ENCODE results near the gene SORD.

DNA sequence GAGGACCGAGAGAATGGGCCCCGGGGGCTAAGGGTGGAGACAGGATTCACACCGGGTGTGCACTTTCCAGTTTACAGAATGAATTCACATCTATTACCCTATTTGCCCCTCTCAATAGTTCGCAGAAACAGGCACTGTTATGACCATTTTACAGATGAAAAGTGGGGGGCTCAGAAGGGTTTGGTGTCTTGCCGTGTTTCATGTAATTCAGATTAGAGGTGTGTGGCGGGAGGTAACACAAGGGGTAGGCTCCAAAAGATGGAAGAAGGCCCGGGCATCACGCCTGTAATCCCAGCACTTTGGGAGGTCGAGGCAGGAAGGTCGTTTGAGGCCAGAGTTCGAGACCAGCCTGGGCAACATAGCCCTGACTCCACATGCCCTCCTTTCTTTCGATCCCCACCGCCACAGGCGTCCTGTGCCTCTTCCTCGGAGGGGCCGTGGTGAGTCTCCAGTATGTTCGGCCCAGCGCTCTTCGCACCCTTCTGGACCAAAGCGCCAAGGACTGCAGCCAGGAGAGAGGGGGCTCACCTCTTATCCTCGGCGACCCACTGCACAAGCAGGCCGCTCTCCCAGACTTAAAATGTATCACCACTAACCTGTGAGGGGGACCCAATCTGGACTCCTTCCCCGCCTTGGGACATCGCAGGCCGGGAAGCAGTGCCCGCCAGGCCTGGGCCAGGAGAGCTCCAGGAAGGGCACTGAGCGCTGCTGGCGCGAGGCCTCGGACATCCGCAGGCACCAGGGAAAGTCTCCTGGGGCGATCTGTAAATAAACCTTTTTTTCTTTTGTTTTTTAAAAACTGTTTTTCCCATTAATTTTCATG lies 94.5 kb downstream of the SORD start:
- no peak for TF ChIP-seq YY1 (IDR thresholded peaks at IDR 0.05; ENCODE audit: insufficient read depth, insufficient read length)
- no peak for TF ChIP-seq ZNF274 (IDR thresholded peaks at IDR 0.05; ENCODE audit: low read depth, low read length)
- no peak for TF ChIP-seq SUZ12 (IDR thresholded peaks at IDR 0.05; ENCODE audit: extremely low read depth, insufficient read depth, insufficient read length)

Data from NT2/D1 (cell line).